Activated T-cell treated with anti-CD3 and anti-CD28 coated beads for 4 hours (primary cell): Measurements from ENCODE around the gene POGZ.

Experiments
- DNase-seq: peaks from one replicate; pipeline ENCODE4 v3.0.0-alpha.2; 2020

Gene POGZ

GRCh38 chr1:151369621-151370048, 89.7 kb downstream of the POGZ start:
- DNase-seq, result no peak

DNA sequence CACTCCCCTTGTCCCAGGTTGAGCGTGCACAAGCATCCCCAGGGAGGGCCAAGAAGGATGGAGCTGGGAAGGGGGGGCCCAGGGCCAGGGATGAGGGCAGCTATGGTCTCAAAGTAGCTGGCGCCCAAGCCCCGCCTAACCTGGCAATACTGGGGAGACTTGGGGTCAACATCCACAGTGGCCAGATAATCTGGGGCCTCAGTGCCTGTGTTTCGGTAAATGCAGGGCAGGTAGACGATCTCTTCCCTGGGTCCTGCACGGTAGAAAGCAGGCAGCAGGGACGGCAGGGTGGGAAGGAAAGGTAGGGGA, 90.0 kb downstream of the POGZ start:
- no peak for DNase-seq

DNA sequence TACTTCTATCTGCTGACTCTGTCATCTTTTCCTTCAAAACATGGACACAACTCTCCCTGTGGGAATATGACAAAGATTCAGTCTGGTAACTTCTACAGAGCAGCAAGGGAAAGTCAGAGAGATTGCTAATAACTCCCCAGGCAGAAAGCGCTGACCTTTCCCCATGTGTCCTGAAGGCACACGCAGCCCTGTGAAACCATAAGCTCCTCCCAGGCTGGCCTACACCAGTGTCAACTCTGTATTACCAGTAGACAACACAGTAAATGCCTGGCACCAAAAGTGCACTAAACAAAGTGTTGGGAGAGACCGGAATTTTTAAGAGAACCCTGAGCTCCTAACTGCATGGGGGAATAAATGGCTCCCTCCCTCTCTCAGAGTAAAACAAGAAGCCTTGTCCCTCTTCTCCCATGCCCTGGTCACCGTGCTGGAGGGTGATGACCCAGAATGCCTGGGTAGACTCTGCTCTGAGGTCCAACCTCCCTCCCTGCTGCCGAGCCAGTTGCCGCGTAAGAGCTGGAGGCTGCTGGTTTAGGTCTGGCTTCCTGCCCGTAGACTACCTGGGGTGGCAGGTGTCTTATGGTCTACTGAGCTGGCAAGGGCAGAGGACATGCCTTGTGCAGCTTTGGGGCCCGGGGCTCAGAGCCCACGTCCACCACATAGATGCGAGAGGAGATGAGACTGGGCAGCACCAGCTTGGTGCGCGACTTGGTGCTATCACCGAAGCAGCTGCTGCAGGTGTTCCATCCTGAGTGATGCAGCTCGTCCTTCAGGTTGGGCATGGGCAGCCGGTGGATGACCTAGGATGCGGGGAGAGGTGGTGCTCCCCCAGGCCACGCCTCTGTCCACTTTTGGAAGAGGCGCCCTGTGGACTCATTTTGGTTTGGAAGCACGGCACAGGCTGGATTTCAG, 90.6 kb downstream of the POGZ start:
- no peak for DNase-seq

GRCh38 chr1:151367658-151368392, 91.5 kb downstream of the POGZ start:
- DNase-seq, result no peak

DNA sequence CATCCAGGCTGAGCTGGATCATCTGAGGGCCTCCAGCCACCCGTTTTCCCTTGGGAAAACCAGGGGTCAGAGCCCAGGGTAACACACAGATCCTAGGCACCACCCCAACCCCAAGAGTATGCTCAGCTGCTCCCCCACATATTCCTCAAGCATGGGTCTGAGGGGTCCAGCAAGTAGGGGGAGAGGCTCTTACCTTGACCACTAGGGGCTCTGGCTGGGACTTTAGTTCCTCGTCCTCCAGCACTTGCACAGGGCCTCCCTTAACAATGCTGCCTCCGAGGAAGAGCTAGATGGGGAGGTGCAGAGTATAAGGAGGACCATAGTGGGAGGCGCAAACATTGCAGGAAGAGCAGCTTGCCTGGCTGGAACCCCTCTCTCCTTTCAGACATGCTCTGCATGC, 94.3 kb downstream of the POGZ start:
- DNase-seq, result no peak

GRCh38 chr1:151362308-151363155, 96.8 kb downstream of the POGZ start:
- DNase-seq, result no peak

DNA sequence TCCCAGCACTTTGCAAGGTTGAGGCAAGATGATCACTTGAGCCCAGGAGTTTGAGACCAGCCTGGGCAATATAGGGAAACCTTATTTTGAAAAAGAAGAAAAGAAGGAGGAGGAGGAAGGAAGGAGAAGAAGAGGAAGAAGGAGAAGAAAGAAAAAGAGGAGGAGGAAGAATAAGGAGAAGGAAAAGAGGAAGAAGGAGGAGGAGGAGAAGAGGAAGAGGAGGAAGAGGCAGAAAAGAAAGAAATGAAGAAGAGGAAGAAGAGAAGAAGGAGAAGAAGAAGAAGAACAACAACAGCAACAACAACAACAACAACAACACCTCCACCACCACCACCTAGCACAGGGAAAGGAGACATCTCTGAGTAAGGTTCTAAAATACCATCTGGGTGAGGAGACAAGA, 97.4 kb downstream of the POGZ start:
- DNase-seq, result no peak

DNA sequence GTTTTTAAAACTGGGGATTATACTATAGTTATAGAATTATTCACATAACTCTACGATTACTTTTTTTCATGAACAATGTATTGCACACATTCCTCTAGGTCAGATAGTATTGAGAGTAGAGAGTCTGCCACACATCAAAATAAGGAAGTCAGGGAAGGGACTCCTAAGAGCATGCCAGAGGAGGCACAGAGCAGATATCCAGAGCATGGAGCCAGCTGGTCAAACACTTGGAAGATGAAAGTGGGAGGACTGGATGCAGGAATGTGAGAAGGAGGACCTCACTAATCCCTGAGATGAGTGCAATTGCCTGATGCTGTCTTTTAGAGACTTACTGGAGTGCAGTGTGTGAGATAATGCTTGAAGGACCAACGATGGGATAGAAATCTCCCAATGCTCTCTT, 102.6 kb downstream of the POGZ start:
- DNase-seq, result no peak
